Heart left ventricle (tissue), 13 donors: ENCODE data around the gene GABBR1.

Source experiments
- POLR2A ChIP-seq, 2 donors: fragments of 450-650 bp; IDR thresholded peaks; one replicate each; pipeline ENCODE4 v1.6.1; 2017; ENCODE audit warnings: antibody characterized with exemption in 2 of 2, mild to moderate bottlenecking in 2 of 2, moderate library complexity in 2 of 2
- TF ChIP-seq, protein P1 (sequence below), 12 donors: fragments of 200-600 bp; sonication (generic) in 4 of 12; IDR thresholded peaks; one replicate each; pipeline versions ENCODE4 v1.5.0 to v1.8.0; 2018 to 2022; ENCODE audit warnings: antibody characterized with exemption in 12 of 12, mild to moderate bottlenecking in 5 of 12
- donor health status: ischemic (EF 13 %, LVEDD 7.1; RV severe dilation, severe dysfunction).
- donor health status: DM: no; HTN: yes; CAD: no.
- donor health status: DM: no; HTN: no; CAD: no.
- donor health status: ischemic (EF 25% LVEDD 6.9; RV normal size, moderate dysfunction).
- donor health status: ischemic (EF 25% LVEDD 5.7; RV mildly dilated, moderate dysfunction).
- donor health status: ischemic (EF 35%, LVEDD 5.7; RV mildly dilated, moderate dysfunction).
- donor health status: nonischemic (EF 11% LVEDD 7.7; RV severe dilation, severe dysfunction).
- donor health status: DM: yes; HTN: yes; CAD: no.
- donor health status: PGD.
- donor health status: ischemic (EF 29% LVEDD 5.4; RV normal size, mild dysfunction).
- donor health status: nonischemic (EF 23%, LVEDD 6.1; RV moderate dilation, normal function).

DNA sequence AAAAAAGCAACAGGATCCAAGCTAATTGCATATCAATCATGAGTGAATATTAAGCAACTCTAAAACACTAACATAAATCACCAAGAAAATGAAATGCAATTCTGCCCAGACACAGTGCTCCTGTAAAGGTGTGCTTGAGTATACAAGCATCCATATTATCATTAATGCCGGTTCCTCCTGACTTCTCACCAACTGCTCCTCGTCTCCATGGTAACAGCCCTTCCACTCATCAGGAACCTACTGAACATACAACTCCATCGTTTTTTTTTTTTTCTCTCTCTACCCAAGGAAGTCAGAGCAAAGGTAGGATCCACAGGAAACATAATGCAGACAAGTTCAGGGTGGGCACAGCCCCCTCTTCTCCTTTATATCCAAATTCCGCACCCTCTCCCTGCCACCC, 12.4 kb downstream of the GABBR1 start:
- TF ChIP-seq, protein P1, sequence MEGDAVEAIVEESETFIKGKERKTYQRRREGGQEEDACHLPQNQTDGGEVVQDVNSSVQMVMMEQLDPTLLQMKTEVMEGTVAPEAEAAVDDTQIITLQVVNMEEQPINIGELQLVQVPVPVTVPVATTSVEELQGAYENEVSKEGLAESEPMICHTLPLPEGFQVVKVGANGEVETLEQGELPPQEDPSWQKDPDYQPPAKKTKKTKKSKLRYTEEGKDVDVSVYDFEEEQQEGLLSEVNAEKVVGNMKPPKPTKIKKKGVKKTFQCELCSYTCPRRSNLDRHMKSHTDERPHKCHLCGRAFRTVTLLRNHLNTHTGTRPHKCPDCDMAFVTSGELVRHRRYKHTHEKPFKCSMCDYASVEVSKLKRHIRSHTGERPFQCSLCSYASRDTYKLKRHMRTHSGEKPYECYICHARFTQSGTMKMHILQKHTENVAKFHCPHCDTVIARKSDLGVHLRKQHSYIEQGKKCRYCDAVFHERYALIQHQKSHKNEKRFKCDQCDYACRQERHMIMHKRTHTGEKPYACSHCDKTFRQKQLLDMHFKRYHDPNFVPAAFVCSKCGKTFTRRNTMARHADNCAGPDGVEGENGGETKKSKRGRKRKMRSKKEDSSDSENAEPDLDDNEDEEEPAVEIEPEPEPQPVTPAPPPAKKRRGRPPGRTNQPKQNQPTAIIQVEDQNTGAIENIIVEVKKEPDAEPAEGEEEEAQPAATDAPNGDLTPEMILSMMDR (IDR thresholded peaks at IDR 0.05), result no peak
- no peak for TF ChIP-seq POLR2A (IDR thresholded peaks at IDR 0.05)
